GM12864 (cell line): ENCODE data around the gene IRGC.
A peak's percentile ranks its signal among the peaks of the same experiment; 100 is the strongest.

Source experiments
- DNase-seq: peaks from one replicate; pipeline ENCODE4 v3.0.0-alpha.2; 2011; ENCODE audit warnings: low read depth
- H3K4me3 ChIP-seq: 2 replicates; pipeline ENCODE4 v1.5.1; 2011; ENCODE audit warnings: mild to moderate bottlenecking, low read depth, low read length, control low read depth
- TF ChIP-seq, protein P1 (sequence below): IDR thresholded peaks from 2 replicates; pipeline ENCODE4 v1.5.1; 2011; ENCODE audit warnings: low read depth, mild to moderate bottlenecking, moderate library complexity, low read length, control low read depth, inconsistent platforms; ENCODE audit errors: missing control alignments

The IRGC gene

GRCh38 chr19:43721469-43722048 lies 5.7 kb downstream of the IRGC start:
- no peak for DNase-seq
- TF ChIP-seq, protein P1, sequence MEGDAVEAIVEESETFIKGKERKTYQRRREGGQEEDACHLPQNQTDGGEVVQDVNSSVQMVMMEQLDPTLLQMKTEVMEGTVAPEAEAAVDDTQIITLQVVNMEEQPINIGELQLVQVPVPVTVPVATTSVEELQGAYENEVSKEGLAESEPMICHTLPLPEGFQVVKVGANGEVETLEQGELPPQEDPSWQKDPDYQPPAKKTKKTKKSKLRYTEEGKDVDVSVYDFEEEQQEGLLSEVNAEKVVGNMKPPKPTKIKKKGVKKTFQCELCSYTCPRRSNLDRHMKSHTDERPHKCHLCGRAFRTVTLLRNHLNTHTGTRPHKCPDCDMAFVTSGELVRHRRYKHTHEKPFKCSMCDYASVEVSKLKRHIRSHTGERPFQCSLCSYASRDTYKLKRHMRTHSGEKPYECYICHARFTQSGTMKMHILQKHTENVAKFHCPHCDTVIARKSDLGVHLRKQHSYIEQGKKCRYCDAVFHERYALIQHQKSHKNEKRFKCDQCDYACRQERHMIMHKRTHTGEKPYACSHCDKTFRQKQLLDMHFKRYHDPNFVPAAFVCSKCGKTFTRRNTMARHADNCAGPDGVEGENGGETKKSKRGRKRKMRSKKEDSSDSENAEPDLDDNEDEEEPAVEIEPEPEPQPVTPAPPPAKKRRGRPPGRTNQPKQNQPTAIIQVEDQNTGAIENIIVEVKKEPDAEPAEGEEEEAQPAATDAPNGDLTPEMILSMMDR, result no peak
- no peak overlapping the region for H3K4me3 ChIP-seq

GRCh38 chr19:43723588-43723987 lies 7.7 kb downstream of the IRGC start:
- no peak for DNase-seq
- H3K4me3 ChIP-seq, result no peak overlapping the region
- TF ChIP-seq, protein P1, result peak; percentile 10

DNA sequence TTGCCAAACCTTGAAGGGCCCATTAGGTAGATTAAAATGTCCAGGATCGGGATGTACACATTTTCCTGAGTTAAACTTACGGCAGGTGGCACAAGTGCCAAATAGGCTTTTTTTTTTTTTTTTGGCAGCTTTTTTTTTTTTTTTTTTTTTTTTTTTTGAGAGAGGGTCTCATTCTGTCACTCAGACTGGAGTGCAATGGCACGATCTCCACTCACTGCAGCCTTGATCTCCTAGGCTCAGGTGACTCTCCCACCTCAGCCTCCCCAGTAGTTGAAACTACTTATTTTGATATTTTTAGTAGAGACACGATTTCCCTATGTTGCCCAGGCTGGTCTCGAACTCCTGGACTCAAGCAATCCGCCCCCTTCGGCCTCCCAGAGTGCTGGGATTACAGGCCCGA lies 9.0 kb downstream of the IRGC start:
- H3K4me3 ChIP-seq, result no peak overlapping the region
- DNase-seq, result no peak
- TF ChIP-seq, protein P1, result no peak

DNA sequence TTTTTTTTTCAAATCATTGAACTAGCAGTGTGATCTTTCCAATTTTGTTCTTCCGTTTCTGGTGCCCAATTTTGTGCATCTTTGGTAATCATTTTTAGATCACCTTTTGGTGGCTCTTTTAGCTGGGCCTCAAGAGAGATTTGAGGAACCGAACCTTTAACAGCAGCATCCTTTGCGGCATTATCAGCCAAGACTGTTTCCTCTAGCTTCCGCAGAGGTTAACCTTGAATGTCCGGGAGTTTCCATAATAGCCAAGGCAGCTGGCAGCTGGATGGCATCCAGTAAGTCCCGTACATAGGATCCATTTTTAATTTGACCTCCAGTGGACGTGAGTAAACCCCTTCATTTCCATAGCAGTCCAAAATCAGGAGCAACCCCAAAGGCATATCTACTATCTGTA lies 9.6 kb downstream of the IRGC start:
- TF ChIP-seq, protein P1, result no peak
- DNase-seq, result peak; percentile 38

DNA sequence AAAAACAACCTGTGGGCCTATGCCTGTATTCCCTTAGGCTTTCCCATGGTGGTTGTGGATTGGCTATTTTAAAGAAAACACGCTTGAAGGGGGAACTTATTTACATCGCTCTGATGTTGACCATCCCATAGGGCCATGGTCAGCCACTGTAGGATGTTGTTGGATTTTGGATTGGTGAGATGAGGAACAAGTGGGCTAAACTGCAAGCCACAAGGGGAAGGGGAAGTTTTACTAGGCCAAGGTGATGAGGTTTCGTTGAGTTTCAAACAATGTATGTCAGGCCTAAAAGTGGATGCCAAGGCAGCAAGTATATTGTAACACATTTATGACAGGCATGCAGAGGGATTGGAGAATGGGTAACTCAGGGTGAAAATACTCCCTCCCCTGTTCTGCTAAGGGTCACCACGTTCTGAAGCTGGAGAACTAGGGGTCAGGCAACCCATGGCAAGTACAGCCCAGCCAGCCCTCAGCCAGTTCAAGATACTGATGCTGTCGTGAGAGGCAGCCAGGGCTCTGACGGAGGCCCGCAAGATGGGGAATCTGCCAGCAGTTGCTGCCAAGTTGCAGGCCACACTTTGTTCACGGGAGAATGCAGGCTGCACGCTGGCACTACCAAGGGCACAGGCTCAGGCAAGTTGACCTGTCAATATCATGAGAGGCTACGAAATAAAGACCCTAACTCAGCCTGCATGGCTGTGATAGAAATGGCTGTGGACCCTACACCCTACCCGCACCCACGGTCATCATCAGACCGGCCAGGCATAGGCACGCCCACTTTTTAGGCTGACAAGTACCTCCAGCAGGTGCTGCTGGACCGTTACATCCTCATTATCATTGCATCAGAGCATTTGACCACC lies 11.1 kb downstream of the IRGC start:
- TF ChIP-seq, protein P1, result no peak
- DNase-seq, result no peak
- H3K4me3 ChIP-seq, result no peak overlapping the region

More for the DNA sequence above, 9.6 kb downstream of the IRGC start:
- no peak overlapping the region for H3K4me3 ChIP-seq

DNA sequence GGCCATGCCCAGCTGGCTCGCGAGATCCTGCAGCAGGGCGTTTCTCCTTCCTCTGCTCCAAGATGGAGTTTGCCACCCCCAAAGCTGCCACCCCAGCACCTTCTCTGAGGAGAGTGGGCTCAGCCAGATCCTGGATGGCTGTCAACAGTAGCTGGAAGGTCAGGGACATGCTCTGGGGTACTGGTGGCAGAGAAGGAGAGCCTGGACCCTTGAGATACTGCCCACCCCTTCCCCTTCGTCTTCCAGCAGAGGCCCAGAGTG lies 11.6 kb downstream of the IRGC start:
- H3K4me3 ChIP-seq, result no peak overlapping the region
- DNase-seq, result no peak
- TF ChIP-seq, protein P1, result no peak

DNA sequence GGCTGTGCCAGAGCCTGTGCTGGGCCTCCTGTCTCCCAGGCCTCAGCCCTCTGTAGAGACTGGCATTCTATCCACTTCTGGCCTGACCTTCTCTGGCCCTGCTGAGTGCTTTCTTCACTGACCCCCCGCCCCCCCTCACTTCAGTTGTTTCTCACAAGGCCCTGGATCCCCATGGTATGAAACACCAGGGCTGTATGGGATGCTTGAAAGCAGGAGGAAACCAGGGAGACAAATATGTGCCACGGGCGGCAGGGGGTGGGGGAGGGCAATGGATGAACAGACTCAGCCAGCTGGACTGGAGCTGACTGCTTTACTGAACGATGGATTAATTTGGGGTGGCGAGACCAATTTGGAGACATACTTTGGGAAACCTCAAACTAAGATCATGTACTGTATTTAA lies 14.0 kb downstream of the IRGC start:
- H3K4me3 ChIP-seq, result no peak overlapping the region
- no peak for DNase-seq
- TF ChIP-seq, protein P1, result no peak
